GM23338 (cell line): ENCODE results near the gene TACSTD2. TPM values are rescaled to one million over a fixed set of nuclear protein-coding genes. Genes with fewer than 3 reads are reported as not detected.

Source experiments
- ATAC-seq: fragments of 200-7000 bp; cut with Tn5 transposase; 3 replicates; pipeline ENCODE4 v1.9.1; 2020
- DNase-seq: peaks from one replicate; pipeline ENCODE4 v3.0.0-alpha.2; 2015; ENCODE audit warnings: low spot score
- H2AFZ ChIP-seq: fragments of 200-600 bp; sonication (generic); 2 replicates; pipeline ENCODE4 v1.8.0; 2016; ENCODE audit warnings: antibody characterized with exemption, mild to moderate bottlenecking, moderate library complexity
- H3F3A ChIP-seq: fragments of 200-600 bp; sonication (generic); replicated peaks from 2 replicates; pipeline ENCODE4 v1.8.0; 2017; ENCODE audit warnings: antibody characterized with exemption, mixed run types, low read depth
- H3K27ac ChIP-seq: fragments of 200-600 bp; sonication (generic); 2 replicates; pipeline ENCODE4 v1.6.1; 2016; ENCODE audit warnings: low read depth
- H3K27me3 ChIP-seq: fragments of 200-600 bp; sonication (generic); 2 replicates; pipeline ENCODE4 v1.8.0; 2016; ENCODE audit warnings: mild to moderate bottlenecking, mixed run types, moderate library complexity; ENCODE audit not compliant: insufficient read depth
- H3K36me3 ChIP-seq: fragments of 200-600 bp; sonication (generic); 2 replicates; pipeline ENCODE4 v1.8.0; 2016; ENCODE audit warnings: mild to moderate bottlenecking; ENCODE audit not compliant: insufficient read depth
- H3K4me1 ChIP-seq: fragments of 200-600 bp; sonication (generic); 2 replicates; pipeline ENCODE4 v1.8.0; 2016; ENCODE audit warnings: mild to moderate bottlenecking, moderate library complexity; ENCODE audit not compliant: insufficient read depth
- H3K4me2 ChIP-seq: fragments of 200-600 bp; sonication (generic); 2 replicates; pipeline ENCODE4 v1.7.1; 2017; ENCODE audit warnings: mixed run types
- H3K4me3 ChIP-seq: fragments of 200-600 bp; sonication (generic); 2 replicates; pipeline ENCODE4 v1.6.1; 2016; ENCODE audit warnings: mixed run types
- H3K79me2 ChIP-seq: fragments of 200-600 bp; sonication (generic); replicated peaks from 2 replicates; pipeline ENCODE4 v1.8.0; 2017; ENCODE audit warnings: mild to moderate bottlenecking; ENCODE audit not compliant: insufficient read depth
- H3K9me2 ChIP-seq: fragments of 200-600 bp; sonication (generic); 2 replicates; pipeline ENCODE4 v1.8.0; 2017; ENCODE audit not compliant: insufficient read depth
- H4K20me1 ChIP-seq: fragments of 200-600 bp; sonication (generic); replicated peaks from 2 replicates; pipeline ENCODE4 v1.8.0; 2017; ENCODE audit warnings: mild to moderate bottlenecking; ENCODE audit not compliant: insufficient read depth
- H3K27ac Mint-ChIP-seq: 2 replicates; pipeline ENCODE4 v1.8.0; 2020; ENCODE audit warnings: inconsistent platforms, mild to moderate bottlenecking, moderate library complexity, mixed read lengths
- H3K27me3 Mint-ChIP-seq: 3 replicates; pipeline ENCODE4 v1.8.0; 2022; ENCODE audit warnings: low read depth, mild to moderate bottlenecking, moderate library complexity, mixed read lengths, inconsistent platforms; ENCODE audit not compliant: insufficient read depth, poor library complexity
- H3K36me3 Mint-ChIP-seq: 3 replicates; pipeline ENCODE4 v1.8.0; 2021; ENCODE audit warnings: low read depth, mild to moderate bottlenecking, inconsistent platforms, moderate library complexity, mixed read lengths
- H3K4me1 Mint-ChIP-seq: 3 replicates; pipeline ENCODE4 v1.8.0; 2020; ENCODE audit warnings: mild to moderate bottlenecking, inconsistent platforms, mixed read lengths
- H3K4me3 Mint-ChIP-seq: 3 replicates; pipeline ENCODE4 v1.8.0; 2021; ENCODE audit warnings: moderate library complexity, mild to moderate bottlenecking, inconsistent platforms, mixed read lengths
- H3K9me3 Mint-ChIP-seq: 3 replicates; pipeline ENCODE4 v1.8.0; 2020; ENCODE audit warnings: moderate library complexity, mild to moderate bottlenecking, inconsistent platforms, mixed read lengths
- EZH2 ChIP-seq: fragments of 200-600 bp; sonication (generic); IDR thresholded peaks from one replicate; pipeline ENCODE4 v1.8.0; 2017; ENCODE audit warnings: antibody characterized with exemption, mild to moderate bottlenecking, low read depth; ENCODE audit not compliant: unreplicated experiment
- EZH2phosphoT487 ChIP-seq: fragments of 200-600 bp; sonication (generic); IDR thresholded peaks from one replicate; pipeline ENCODE4 v1.8.1; 2018; ENCODE audit warnings: antibody characterized with exemption; ENCODE audit not compliant: unreplicated experiment
- JUNB ChIP-seq: IDR thresholded peaks from one replicate; pipeline ENCODE4 v1.6.1; 2016; ENCODE audit warnings: antibody characterized with exemption; ENCODE audit not compliant: unreplicated experiment
- POLR2AphosphoS5 ChIP-seq: IDR thresholded peaks from 2 replicates; pipeline ENCODE4 v1.6.1; 2016; ENCODE audit warnings: antibody characterized with exemption, low read depth
- ZNF331 ChIP-seq: fragments of 250-450 bp; sonication (Bioruptor Pico); IDR thresholded peaks from 2 replicates; pipeline ENCODE4 v1.5.0; 2020; ENCODE audit warnings: low read depth, mild to moderate bottlenecking, moderate library complexity
- ZNF462 ChIP-seq: fragments of 250-450 bp; sonication (Bioruptor Pico); IDR thresholded peaks from 2 replicates; pipeline ENCODE4 v1.5.0; 2020; ENCODE audit warnings: mild to moderate bottlenecking, moderate library complexity
- polyA plus RNA-seq: library from polyadenylated mRNA; unstranded; fragments of >200 nt; fragmentation: Nextera tagmentation; extraction: Ambion mirVana; gene quantifications from 2 replicates; pipeline ENCODE4 v1.2.1, GENCODE V29; 2016
- total RNA-seq: library from RNA; depleted of rRNA; stranded (reverse); fragments of >200 nt; shearing (Covaris generic); gene quantifications from 2 replicates; pipeline ENCODE4 v1.2.3, GENCODE V29; 2014
- TF ChIP-seq, protein P1 (sequence below): IDR thresholded peaks from 2 replicates; pipeline ENCODE4 v1.6.1; 2016; ENCODE audit warnings: antibody characterized with exemption
- TF ChIP-seq, protein P2 (sequence below): IDR thresholded peaks from one replicate; pipeline ENCODE4 v1.6.1; 2018; ENCODE audit warnings: antibody characterized with exemption; ENCODE audit not compliant: unreplicated experiment

Gene TACSTD2
- total and polyA plus RNA-seq, 2 experiments from 2014 or later, result 0.86 to 1.5 TPM

- Mint-ChIP-seq H3K4me1 (peaks cover 12% of the 10 kb centered on the region), H3K9me3 (peaks cover 9% of the 10 kb centered on the region; the same call in 1 of the 3 replicates), H3K36me3 (no peaks in the 10 kb centered on the region; the same call in 2 of the 3 replicates), H3K27ac (no peak overlapping the region), H3K4me3 (no peak overlapping the region), H3K27me3 (no peaks in the 10 kb centered on the region)
- H3K27ac ChIP-seq, result no peak overlapping the region
- H3K4me1 ChIP-seq, result peaks cover 10% of the 10 kb centered on the region
- no peaks in the 10 kb centered on the region for H3K9me2 ChIP-seq
- no peak overlapping the region for H3K4me3 ChIP-seq
- TF ChIP-seq JUNB, result no peak
- TF ChIP-seq, protein P1, sequence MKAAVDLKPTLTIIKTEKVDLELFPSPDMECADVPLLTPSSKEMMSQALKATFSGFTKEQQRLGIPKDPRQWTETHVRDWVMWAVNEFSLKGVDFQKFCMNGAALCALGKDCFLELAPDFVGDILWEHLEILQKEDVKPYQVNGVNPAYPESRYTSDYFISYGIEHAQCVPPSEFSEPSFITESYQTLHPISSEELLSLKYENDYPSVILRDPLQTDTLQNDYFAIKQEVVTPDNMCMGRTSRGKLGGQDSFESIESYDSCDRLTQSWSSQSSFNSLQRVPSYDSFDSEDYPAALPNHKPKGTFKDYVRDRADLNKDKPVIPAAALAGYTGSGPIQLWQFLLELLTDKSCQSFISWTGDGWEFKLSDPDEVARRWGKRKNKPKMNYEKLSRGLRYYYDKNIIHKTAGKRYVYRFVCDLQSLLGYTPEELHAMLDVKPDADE, result no peak
- TF ChIP-seq EZH2phosphoT487, result no peak
- TF ChIP-seq ZNF331 (CRISPR knock-in tag), result no peak
- no peak for TF ChIP-seq POLR2AphosphoS5
- no peak for TF ChIP-seq EZH2
- TF ChIP-seq, protein P2, sequence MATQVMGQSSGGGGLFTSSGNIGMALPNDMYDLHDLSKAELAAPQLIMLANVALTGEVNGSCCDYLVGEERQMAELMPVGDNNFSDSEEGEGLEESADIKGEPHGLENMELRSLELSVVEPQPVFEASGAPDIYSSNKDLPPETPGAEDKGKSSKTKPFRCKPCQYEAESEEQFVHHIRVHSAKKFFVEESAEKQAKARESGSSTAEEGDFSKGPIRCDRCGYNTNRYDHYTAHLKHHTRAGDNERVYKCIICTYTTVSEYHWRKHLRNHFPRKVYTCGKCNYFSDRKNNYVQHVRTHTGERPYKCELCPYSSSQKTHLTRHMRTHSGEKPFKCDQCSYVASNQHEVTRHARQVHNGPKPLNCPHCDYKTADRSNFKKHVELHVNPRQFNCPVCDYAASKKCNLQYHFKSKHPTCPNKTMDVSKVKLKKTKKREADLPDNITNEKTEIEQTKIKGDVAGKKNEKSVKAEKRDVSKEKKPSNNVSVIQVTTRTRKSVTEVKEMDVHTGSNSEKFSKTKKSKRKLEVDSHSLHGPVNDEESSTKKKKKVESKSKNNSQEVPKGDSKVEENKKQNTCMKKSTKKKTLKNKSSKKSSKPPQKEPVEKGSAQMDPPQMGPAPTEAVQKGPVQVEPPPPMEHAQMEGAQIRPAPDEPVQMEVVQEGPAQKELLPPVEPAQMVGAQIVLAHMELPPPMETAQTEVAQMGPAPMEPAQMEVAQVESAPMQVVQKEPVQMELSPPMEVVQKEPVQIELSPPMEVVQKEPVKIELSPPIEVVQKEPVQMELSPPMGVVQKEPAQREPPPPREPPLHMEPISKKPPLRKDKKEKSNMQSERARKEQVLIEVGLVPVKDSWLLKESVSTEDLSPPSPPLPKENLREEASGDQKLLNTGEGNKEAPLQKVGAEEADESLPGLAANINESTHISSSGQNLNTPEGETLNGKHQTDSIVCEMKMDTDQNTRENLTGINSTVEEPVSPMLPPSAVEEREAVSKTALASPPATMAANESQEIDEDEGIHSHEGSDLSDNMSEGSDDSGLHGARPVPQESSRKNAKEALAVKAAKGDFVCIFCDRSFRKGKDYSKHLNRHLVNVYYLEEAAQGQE, result no peak
- TF ChIP-seq ZNF462, result no peak
- no peaks in the 10 kb centered on the region for H4K20me1 ChIP-seq
- H3K4me2 ChIP-seq, result no peak overlapping the region
- H3F3A ChIP-seq, result no peaks in the 10 kb centered on the region
- ATAC-seq (no peak), DNase-seq (no peak)
- H2AFZ ChIP-seq, result no peak overlapping the region
- H3K36me3 ChIP-seq, result no peaks in the 10 kb centered on the region
- no peaks in the 10 kb centered on the region for H3K79me2 ChIP-seq
- no peaks in the 10 kb centered on the region for H3K27me3 ChIP-seq
These were observed 15.4 kb downstream of the TACSTD2 start for GRCh38 chr1:58561633-58562032.
